Panc1 (cell line): ENCODE measurements around the gene H6PD. TPM values are rescaled to one million over a fixed set of nuclear protein-coding genes. Genes with fewer than 3 reads are reported as not detected.

Experiments
- ATAC-seq: fragments of 200-7000 bp; cut with Tn5 transposase; 2 replicates; pipeline ENCODE4 v1.9.1; 2020; ENCODE audit warnings: mild to moderate bottlenecking, moderate library complexity
- BruUV-seq: library from RNA; stranded (reverse); fragments of 400-500 nt; replicated peaks from 2 replicates; lab custom pipeline; 2021; lab: Mats Ljungman, UMichigan
- CTCF ChIA-PET: fragments of 300-600 bp; sonication (Branson Sonifier 250); formaldehyde crosslinking; loops from one replicate; lab custom pipeline; 2022; ENCODE audit warnings: antibody characterized with exemption; lab: Charles Lee
- POLR2A ChIA-PET: fragments of 300-600 bp; sonication (Branson Sonifier 250); formaldehyde crosslinking; loops from one replicate; lab custom pipeline; 2022; ENCODE audit warnings: antibody characterized with exemption; lab: Charles Lee
- DNase-seq: peaks from one replicate; pipeline ENCODE4 v3.0.0-alpha.2; 2010; ENCODE audit warnings: low read depth, low spot score
- H3K27ac ChIP-seq: 2 replicates; pipeline ENCODE4 v1.5.1; 2011; ENCODE audit warnings: mild to moderate bottlenecking, low read length, inconsistent platforms
- H3K27me3 ChIP-seq: fragments of 200-500 bp; sonication (Bioruptor generic); 2 replicates; pipeline ENCODE4 v1.6.0; 2014; ENCODE audit warnings: low read length, inconsistent platforms; ENCODE audit not compliant: control insufficient read depth, insufficient read depth
- H3K36me3 ChIP-seq: fragments of 200-500 bp; sonication (Bioruptor generic); 2 replicates; pipeline ENCODE4 v1.5.1; 2014; ENCODE audit warnings: inconsistent platforms, mild to moderate bottlenecking, low read length, moderate library complexity; ENCODE audit not compliant: control insufficient read depth, insufficient read depth
- H3K4me1 ChIP-seq: 2 replicates; pipeline ENCODE4 v1.5.1; 2011; ENCODE audit warnings: inconsistent platforms, mild to moderate bottlenecking, low read length, moderate library complexity; ENCODE audit not compliant: control insufficient read depth, insufficient read depth
- H3K4me3 ChIP-seq, 2 experiments: 2 replicates each; pipeline ENCODE4 v1.5.1; 2011 to 2012; ENCODE audit warnings: low read depth in 2 of 2, low read length in 2 of 2, mild to moderate bottlenecking in 2 of 2, inconsistent platforms in 1 of 2, moderate library complexity in 1 of 2
- H3K9me3 ChIP-seq: fragments of 200-500 bp; sonication (Bioruptor generic); 2 replicates; pipeline ENCODE4 v1.5.1; 2014; ENCODE audit warnings: low read depth, mild to moderate bottlenecking, inconsistent platforms, low read length, moderate library complexity; ENCODE audit not compliant: control insufficient read depth, insufficient read depth
- POLR2AphosphoS5 ChIP-seq: IDR thresholded peaks from 2 replicates; pipeline ENCODE4 v1.6.1; 2012; ENCODE audit warnings: mild to moderate bottlenecking, low read depth, low read length, moderate library complexity
- REST ChIP-seq, 2 experiments: IDR thresholded peaks; 2 replicates each; pipeline ENCODE4 v1.6.1; 2011 to 2012; ENCODE audit warnings: low read depth in 2 of 2, control low read depth in 1 of 2, low read length in 1 of 2, mild to moderate bottlenecking in 1 of 2, moderate library complexity in 1 of 2; ENCODE audit not compliant: insufficient read depth in 1 of 2
- SIN3A ChIP-seq: IDR thresholded peaks from 2 replicates; pipeline ENCODE4 v1.6.1; 2012; ENCODE audit warnings: low read depth, mild to moderate bottlenecking, low read length, moderate library complexity, borderline replicate concordance; ENCODE audit not compliant: insufficient read depth
- TCF7L2 ChIP-seq: IDR thresholded peaks from 2 replicates; pipeline ENCODE4 v1.6.1; 2011; ENCODE audit warnings: mild to moderate bottlenecking, low read depth, low read length, inconsistent platforms
- in situ Hi-C: cut with HindIII; loops from 2 replicates; pipeline ENCODE4 v1.10.0; 2016; ENCODE audit warnings: low sequenced_read_pairs, low pct_unique_long_range_greater_than_20kb
- intact Hi-C: fragments of 100-400 bp; cut with micrococcal nuclease; formaldehyde crosslinking; loops from one replicate; pipeline ENCODE4 v1.10.0; 2022; ENCODE audit not compliant: unreplicated experiment
- total RNA-seq: library from RNA; stranded (reverse); gene quantifications from one replicate; pipeline ENCODE4 v1.2.1, GENCODE V29; 2021; ENCODE audit not compliant: unreplicated experiment
- TF ChIP-seq, protein P1 (sequence below): fragments of 450-650 bp; IDR thresholded peaks from 2 replicates; pipeline ENCODE4 v1.5.1; 2017; ENCODE audit warnings: mild to moderate bottlenecking

H6PD gene
- total RNA-seq, 1 experiment from 2014 or later = 23.5 TPM

DNA sequence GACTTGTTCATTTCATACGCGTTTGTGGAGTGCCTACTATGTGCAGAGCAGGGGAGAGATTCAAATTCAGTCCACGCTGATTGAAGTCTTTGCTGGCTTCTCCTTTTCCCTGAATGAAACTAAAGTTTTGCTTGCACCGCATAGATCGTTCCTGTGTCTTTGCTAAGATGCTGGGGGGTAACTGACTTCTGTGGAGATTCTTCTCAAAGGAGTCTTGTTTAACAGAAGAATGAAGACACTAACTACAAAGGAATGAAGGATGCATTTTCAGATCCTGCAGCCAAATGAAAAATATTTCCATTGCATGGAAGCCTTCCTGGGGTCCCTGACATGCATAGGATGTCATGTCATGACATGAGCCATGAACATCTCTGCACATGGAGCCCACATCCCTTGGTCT, 26.9 kb upstream of the H6PD start:
- in situ Hi-C loops (no loop called here), intact Hi-C loops (no loop called here)
- BruUV-seq = no TSS peak
- H3K4me1 ChIP-seq = peaks cover under 1% of the 10 kb centered on the region; the same call in 1 of the 2 replicates
- POLR2A ChIA-PET = no interaction called here
- no peak overlapping the region for H3K27ac ChIP-seq
- ATAC-seq = no peak
- no peaks in the 10 kb centered on the region for H3K9me3 ChIP-seq
- 0 out of 2 replicates have a peak, but pooled peaks cover 4% of the 10 kb centered on the region for H3K27me3 ChIP-seq
- H3K4me3 ChIP-seq = no peak overlapping the region
- H3K36me3 ChIP-seq = no peaks in the 10 kb centered on the region
- DNase-seq = no peak
- CTCF ChIA-PET = interaction anchor here (0.7 kb wide), 1 partner anchor 10 kb away, joined by 8 read pairs; no protein-coding TSS in a partner anchor
- TF ChIP-seq, protein P1, sequence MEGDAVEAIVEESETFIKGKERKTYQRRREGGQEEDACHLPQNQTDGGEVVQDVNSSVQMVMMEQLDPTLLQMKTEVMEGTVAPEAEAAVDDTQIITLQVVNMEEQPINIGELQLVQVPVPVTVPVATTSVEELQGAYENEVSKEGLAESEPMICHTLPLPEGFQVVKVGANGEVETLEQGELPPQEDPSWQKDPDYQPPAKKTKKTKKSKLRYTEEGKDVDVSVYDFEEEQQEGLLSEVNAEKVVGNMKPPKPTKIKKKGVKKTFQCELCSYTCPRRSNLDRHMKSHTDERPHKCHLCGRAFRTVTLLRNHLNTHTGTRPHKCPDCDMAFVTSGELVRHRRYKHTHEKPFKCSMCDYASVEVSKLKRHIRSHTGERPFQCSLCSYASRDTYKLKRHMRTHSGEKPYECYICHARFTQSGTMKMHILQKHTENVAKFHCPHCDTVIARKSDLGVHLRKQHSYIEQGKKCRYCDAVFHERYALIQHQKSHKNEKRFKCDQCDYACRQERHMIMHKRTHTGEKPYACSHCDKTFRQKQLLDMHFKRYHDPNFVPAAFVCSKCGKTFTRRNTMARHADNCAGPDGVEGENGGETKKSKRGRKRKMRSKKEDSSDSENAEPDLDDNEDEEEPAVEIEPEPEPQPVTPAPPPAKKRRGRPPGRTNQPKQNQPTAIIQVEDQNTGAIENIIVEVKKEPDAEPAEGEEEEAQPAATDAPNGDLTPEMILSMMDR = no peak
- TF ChIP-seq REST (IDR thresholded peaks at IDR 0.05; ENCODE audit: insufficient read depth in 1 of 2, low read depth in 2 of 2, low read length in 1 of 2) (no peak), SIN3A (no peak), TCF7L2 (no peak), POLR2AphosphoS5 (no peak)

DNA sequence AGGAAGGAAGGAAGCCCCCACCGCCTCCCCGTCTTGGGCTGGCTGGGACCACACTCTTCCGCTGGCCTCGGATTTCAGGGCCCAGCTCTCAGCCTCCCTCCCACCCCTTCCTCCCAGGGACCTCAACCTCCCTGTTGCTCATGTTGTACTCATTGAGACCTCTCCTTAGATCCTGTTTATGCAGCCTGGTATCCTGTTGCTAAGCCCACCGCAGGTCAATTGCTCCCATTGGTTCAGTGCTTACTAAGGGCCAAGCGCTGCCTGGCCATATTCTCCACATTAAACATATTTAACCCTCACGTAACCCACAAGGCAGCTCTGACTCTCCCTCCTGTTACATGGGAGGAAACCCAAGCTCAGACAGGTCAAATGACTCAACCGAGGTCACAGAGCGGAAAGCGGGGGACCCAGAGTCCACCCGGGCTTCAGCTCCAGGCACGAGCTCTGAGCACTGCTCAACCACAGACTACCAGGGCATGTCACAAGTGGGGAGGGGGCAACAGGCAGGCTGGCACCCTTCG, 23.2 kb upstream of the H6PD start:
- H3K27ac ChIP-seq = no peak overlapping the region
- TF ChIP-seq SIN3A (no peak), REST (IDR thresholded peaks at IDR 0.05; ENCODE audit: insufficient read depth in 1 of 2, low read depth in 2 of 2, low read length in 1 of 2) (no peak), POLR2AphosphoS5 (no peak), TCF7L2 (no peak)
- TF ChIP-seq, protein P1 = no peak
- H3K4me1 ChIP-seq = no peaks in the 10 kb centered on the region
- no peaks in the 10 kb centered on the region for H3K27me3 ChIP-seq
- ATAC-seq = no peak
- no TSS peak for BruUV-seq
- ChIA-PET POLR2A (no interaction called here), CTCF (interaction anchor here (0.9 kb wide), 1 partner anchor 14 kb away, joined by 3 read pairs; no protein-coding TSS in a partner anchor)
- H3K9me3 ChIP-seq = no peaks in the 10 kb centered on the region
- intact Hi-C loops = no loop called here
- H3K4me3 ChIP-seq = no peak overlapping the region
- in situ Hi-C loops = no loop called here
- DNase-seq = no peak
- H3K36me3 ChIP-seq = no peaks in the 10 kb centered on the region
